Testis (tissue), 3 donors: ENCODE measurements around the gene C13orf46. TPM values are rescaled to one million over a fixed set of nuclear protein-coding genes. Genes with fewer than 3 reads are reported as not detected.

Experiments used
- DNase-seq: peaks from one replicate; pipeline ENCODE4 v3.0.0-alpha.2; 2019
- H3K27ac ChIP-seq, 2 donors: fragments of 200-600 bp; sonication (generic); one replicate each; pipeline ENCODE4 v1.5.1; 2019
- H3K27me3 ChIP-seq: fragments of 200-600 bp; sonication (generic); one replicate; pipeline ENCODE4 v1.5.1; 2019
- H3K36me3 ChIP-seq: fragments of 200-600 bp; sonication (generic); one replicate; pipeline ENCODE4 v1.5.1; 2017; ENCODE audit warnings: low read depth; ENCODE audit errors: missing control alignments
- H3K4me1 ChIP-seq: fragments of 200-600 bp; sonication (generic); one replicate; pipeline ENCODE4 v1.5.1; 2019
- H3K4me3 ChIP-seq, 2 donors: fragments of 200-600 bp; sonication (generic); one replicate each; pipeline ENCODE4 v1.5.1; 2017 to 2019
- H3K9me3 ChIP-seq: fragments of 200-600 bp; sonication (generic); one replicate; pipeline ENCODE4 v1.5.1; 2017
- POLR2A ChIP-seq: fragments of 450-650 bp; IDR thresholded peaks from one replicate; pipeline ENCODE4 v1.6.1; 2017; ENCODE audit warnings: antibody characterized with exemption, mild to moderate bottlenecking, moderate library complexity
- WGBS, 2 donors: methylation state at CpG; one replicate each; pipeline ENCODE4 v1.1.5; 2018; 5-methylcytosine and 5-hydroxymethylcytosine counted together
- intact Hi-C: fragments of 100-400 bp; cut with DNase I; formaldehyde crosslinking; loops from one replicate; pipeline ENCODE4 v1.15.1; 2023; ENCODE audit warnings: low total_unique reads
- polyA plus RNA-seq: library from polyadenylated mRNA; stranded (reverse); fragments of 350-450 nt; fragmentation: Illumina TruSeq; extraction: RNeasy Lipid Tissue Mini Kit (QIAGEN cat#74804); gene quantifications from one replicate; pipeline ENCODE4 v1.2.3, GENCODE V29; 2014; ENCODE audit warnings: low read depth, low replicate concordance; ENCODE audit not compliant: insufficient read depth
- total RNA-seq, 2 donors: library from RNA; depleted of rRNA; stranded (reverse); fragments of >200 nt; gene quantifications; one replicate each; pipeline ENCODE4 v1.2.3, GENCODE V29; 2016
- TF ChIP-seq, protein P1 (sequence below), 3 experiments: fragments of 450-650 bp in 2 of 3; fragments of 200-600 bp in 1 of 3; sonication (generic) in 1 of 3; IDR thresholded peaks; one replicate each; pipeline ENCODE4 v1.5.1; 2016 to 2019; ENCODE audit warnings: antibody characterized with exemption in 3 of 3, mild to moderate bottlenecking in 2 of 3, moderate library complexity in 1 of 3

Gene C13orf46
- total and polyA plus RNA-seq, 3 donors from 2014 or later, result 2.9 to 28.4 (median 5.5) TPM

GRCh38 chr13:113965383-113965874 is 8.4 kb downstream of the C13orf46 start:
- TF ChIP-seq POLR2A, result no peak
- TF ChIP-seq, protein P1, sequence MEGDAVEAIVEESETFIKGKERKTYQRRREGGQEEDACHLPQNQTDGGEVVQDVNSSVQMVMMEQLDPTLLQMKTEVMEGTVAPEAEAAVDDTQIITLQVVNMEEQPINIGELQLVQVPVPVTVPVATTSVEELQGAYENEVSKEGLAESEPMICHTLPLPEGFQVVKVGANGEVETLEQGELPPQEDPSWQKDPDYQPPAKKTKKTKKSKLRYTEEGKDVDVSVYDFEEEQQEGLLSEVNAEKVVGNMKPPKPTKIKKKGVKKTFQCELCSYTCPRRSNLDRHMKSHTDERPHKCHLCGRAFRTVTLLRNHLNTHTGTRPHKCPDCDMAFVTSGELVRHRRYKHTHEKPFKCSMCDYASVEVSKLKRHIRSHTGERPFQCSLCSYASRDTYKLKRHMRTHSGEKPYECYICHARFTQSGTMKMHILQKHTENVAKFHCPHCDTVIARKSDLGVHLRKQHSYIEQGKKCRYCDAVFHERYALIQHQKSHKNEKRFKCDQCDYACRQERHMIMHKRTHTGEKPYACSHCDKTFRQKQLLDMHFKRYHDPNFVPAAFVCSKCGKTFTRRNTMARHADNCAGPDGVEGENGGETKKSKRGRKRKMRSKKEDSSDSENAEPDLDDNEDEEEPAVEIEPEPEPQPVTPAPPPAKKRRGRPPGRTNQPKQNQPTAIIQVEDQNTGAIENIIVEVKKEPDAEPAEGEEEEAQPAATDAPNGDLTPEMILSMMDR (IDR thresholded peaks at IDR 0.05), result no peak
- 93 to 94% methylated on average over 2 of the region's 2 CpGs for WGBS, 2 donors
- no peaks in the 10 kb centered on the region for H3K4me1 ChIP-seq
- H3K27ac ChIP-seq, result no peak overlapping the region
- H3K36me3 ChIP-seq, result no peaks in the 10 kb centered on the region
- H3K27me3 ChIP-seq, result no peaks in the 10 kb centered on the region
- H3K9me3 ChIP-seq, result no peaks in the 10 kb centered on the region
- H3K4me3 ChIP-seq, result no peak overlapping the region
- DNase-seq, result no peak
- intact Hi-C loops, result no loop called here

DNA sequence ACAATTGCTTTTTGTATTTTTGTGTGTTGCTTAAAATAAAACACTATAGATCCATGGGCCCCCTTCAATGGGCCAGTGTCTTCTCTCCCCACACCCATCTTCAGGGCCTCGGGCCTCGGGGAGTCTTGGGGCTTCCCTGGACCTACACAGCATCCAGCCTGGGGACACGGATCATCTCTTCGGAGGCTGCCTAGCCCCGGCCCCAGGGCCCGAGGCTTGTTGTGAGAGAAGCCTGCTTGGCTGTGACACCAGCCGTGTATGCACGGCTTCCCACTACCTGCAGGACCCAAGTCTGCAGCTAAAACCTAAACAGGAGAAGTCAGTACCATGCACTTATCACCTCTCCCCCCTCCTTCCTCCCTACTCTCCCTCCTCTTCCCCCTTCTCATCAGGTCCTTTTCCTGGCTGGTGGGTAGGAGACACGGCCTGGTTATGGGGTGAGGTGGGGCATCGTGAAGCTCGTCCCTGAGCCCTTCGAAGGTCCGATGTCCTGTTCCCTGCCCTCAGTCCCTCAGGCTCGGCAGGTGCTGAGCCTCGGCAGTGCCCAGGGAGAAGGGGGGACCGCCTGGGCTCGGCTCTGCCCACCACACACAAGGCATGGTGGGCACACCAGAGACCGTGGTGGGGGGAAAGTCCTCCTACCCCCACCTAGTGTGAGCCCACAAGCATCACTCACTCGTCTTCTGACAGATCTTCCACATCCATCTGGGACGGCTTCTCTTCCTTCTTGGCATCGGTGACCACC is 9.5 kb downstream of the C13orf46 start:
- Histone ChIP-seq H3K27ac (no peak overlapping the region), H3K4me3 (no peak overlapping the region), H3K36me3 (no peaks in the 10 kb centered on the region), H3K9me3 (no peaks in the 10 kb centered on the region), H3K27me3 (no peaks in the 10 kb centered on the region), H3K4me1 (no peaks in the 10 kb centered on the region)
- DNase-seq, result no peak
- TF ChIP-seq POLR2A, result no peak
- 94 to 95% methylated on average over 20 to 21 of the region's 21 CpGs for WGBS, 2 donors
- intact Hi-C loops, result no loop called here

GRCh38 chr13:113963376-113963775 is 10.5 kb downstream of the C13orf46 start:
- H3K27ac ChIP-seq, result no peak overlapping the region
- intact Hi-C loops, result no loop called here
- H3K4me1 ChIP-seq, result no peaks in the 10 kb centered on the region
- no peaks in the 10 kb centered on the region for H3K36me3 ChIP-seq
- TF ChIP-seq, protein P1 (IDR thresholded peaks at IDR 0.05), result no peak
- no peak for TF ChIP-seq POLR2A
- H3K9me3 ChIP-seq, result no peaks in the 10 kb centered on the region
- DNase-seq, result no peak
- WGBS, 2 donors, result 94 to 96% methylated on average over 16 of the region's 16 CpGs
- no peak overlapping the region for H3K4me3 ChIP-seq
- H3K27me3 ChIP-seq, result no peaks in the 10 kb centered on the region

- 88 to 91% methylated on average over 16 to 17 of the region's 17 CpGs for WGBS, 2 donors
- no peak for DNase-seq
Measured at GRCh38 chr13:113962975-113963374, 10.9 kb downstream of the C13orf46 start.

GRCh38 chr13:113962386-113962785 is 11.5 kb downstream of the C13orf46 start:
- Histone ChIP-seq H3K9me3 (no peaks in the 10 kb centered on the region), H3K27ac (no peak overlapping the region), H3K36me3 (no peaks in the 10 kb centered on the region), H3K4me1 (no peaks in the 10 kb centered on the region), H3K4me3 (no peak overlapping the region), H3K27me3 (no peaks in the 10 kb centered on the region)
- DNase-seq, result no peak
- TF ChIP-seq, protein P1 (IDR thresholded peaks at IDR 0.05), result no peak
- no peak for TF ChIP-seq POLR2A
- intact Hi-C loops, result no loop called here
- WGBS, 2 donors, result 92 to 96% methylated on average over 11 of the region's 11 CpGs

More at GRCh38 chr13:113962975-113963374, 10.9 kb downstream of the C13orf46 start:
- H3K4me1 ChIP-seq, result no peaks in the 10 kb centered on the region
- H3K36me3 ChIP-seq, result no peaks in the 10 kb centered on the region
- no peaks in the 10 kb centered on the region for H3K27me3 ChIP-seq
- no peak for TF ChIP-seq POLR2A
- TF ChIP-seq, protein P1 (IDR thresholded peaks at IDR 0.05), result no peak
- H3K27ac ChIP-seq, result no peak overlapping the region
- H3K4me3 ChIP-seq, result no peak overlapping the region
- no peaks in the 10 kb centered on the region for H3K9me3 ChIP-seq
- intact Hi-C loops, result no loop called here
